ENCODE measurements around the gene PDZD2. TPM values are rescaled to one million over a fixed set of nuclear protein-coding genes. Genes with fewer than 3 reads are reported as not detected.
"Not testable (repeated sequence)": the region's sequence is repeated elsewhere in the genome, so short reads cannot be mapped to it uniquely, and the experiment has no call there.

The PDZD2 gene
- total RNA-seq, 1 donor from 2014 or later = 0.38 TPM

- Mint-ChIP-seq H3K4me3 (no peak overlapping the region), H3K36me3 (ENCODE audit: low read depth) (no peaks in the 10 kb centered on the region), H3K4me1 (no peaks in the 10 kb centered on the region), H3K27me3 (peaks cover 6% of the 10 kb centered on the region), H3K27ac (no peak overlapping the region), H3K9me3 (no peaks in the 10 kb centered on the region)
- ChIA-PET CTCF (no interaction called here), POLR2A (no interaction called here)
- intact Hi-C loops (cut with micrococcal nuclease) = no loop called here
- TF ChIP-seq CTCF (IDR thresholded peaks at IDR 0.05) = no peak
- DNase-seq (no peak), ATAC-seq (ENCODE audit: low read depth) (no peak)
These were observed 326.3 kb downstream of the PDZD2 start for GRCh38 chr5:31965227-31965626.

- no peak for ATAC-seq (ENCODE audit: low read depth)
- Mint-ChIP-seq H3K9me3 (no peaks in the 10 kb centered on the region), H3K4me3 (no peak overlapping the region)
These were observed 328.0 kb downstream of the PDZD2 start for GRCh38 chr5:31966936-31967335.

GRCh38 chr5:31967461-31967860 is 328.5 kb downstream of the PDZD2 start:
- POLR2A ChIA-PET = no interaction called here
- DNase-seq = no peak
- ATAC-seq (ENCODE audit: low read depth) = no peak
- H3K27me3 Mint-ChIP-seq = peaks cover 3% of the 10 kb centered on the region
- H3K9me3 Mint-ChIP-seq = no peaks in the 10 kb centered on the region
- H3K4me1 Mint-ChIP-seq = no peaks in the 10 kb centered on the region
- CTCF ChIA-PET = no interaction called here
- no peak for TF ChIP-seq CTCF (IDR thresholded peaks at IDR 0.05)
- H3K36me3 Mint-ChIP-seq (ENCODE audit: low read depth) = no peaks in the 10 kb centered on the region
- intact Hi-C loops (cut with micrococcal nuclease) = no loop called here
- H3K4me3 Mint-ChIP-seq = no peak overlapping the region
- H3K27ac Mint-ChIP-seq = no peak overlapping the region

More at GRCh38 chr5:31966936-31967335, 328.0 kb downstream of the PDZD2 start:
- peaks cover 3% of the 10 kb centered on the region for H3K27me3 Mint-ChIP-seq
- H3K36me3 Mint-ChIP-seq (ENCODE audit: low read depth) = no peaks in the 10 kb centered on the region
- TF ChIP-seq CTCF (IDR thresholded peaks at IDR 0.05) = no peak
- H3K4me1 Mint-ChIP-seq = no peaks in the 10 kb centered on the region
- CTCF ChIA-PET = no interaction called here
- H3K27ac Mint-ChIP-seq = no peak overlapping the region
- POLR2A ChIA-PET = no interaction called here
- intact Hi-C loops (cut with micrococcal nuclease) = no loop called here
- no peak for DNase-seq

GRCh38 chr5:31972558-31972957 is 333.6 kb downstream of the PDZD2 start:
- Mint-ChIP-seq H3K27ac (no peak overlapping the region), H3K9me3 (no peaks in the 10 kb centered on the region), H3K27me3 (no peaks in the 10 kb centered on the region), H3K4me1 (no peaks in the 10 kb centered on the region), H3K36me3 (ENCODE audit: low read depth) (no peaks in the 10 kb centered on the region), H3K4me3 (no peak overlapping the region)
- ATAC-seq (ENCODE audit: low read depth) (no peak), DNase-seq (no peak)
- ChIA-PET CTCF (no interaction called here), POLR2A (no interaction called here)
- no peak for TF ChIP-seq CTCF (IDR thresholded peaks at IDR 0.05)
- intact Hi-C loops (cut with micrococcal nuclease) = no loop called here

- H3K27ac Mint-ChIP-seq; H3K4me3 Mint-ChIP-seq; H3K27me3 Mint-ChIP-seq; CTCF ChIA-PET; intact Hi-C loops (cut with micrococcal nuclease); H3K36me3 Mint-ChIP-seq (ENCODE audit: low read depth); POLR2A ChIA-PET; DNase-seq; H3K9me3 Mint-ChIP-seq; H3K4me1 Mint-ChIP-seq; ATAC-seq (ENCODE audit: low read depth): not testable (repeated sequence)
These were observed 336.3 kb downstream of the PDZD2 start for GRCh38 chr5:31975189-31975612.

GRCh38 chr5:31976169-31976568 is 337.2 kb downstream of the PDZD2 start:
- no peaks in the 10 kb centered on the region for H3K9me3 Mint-ChIP-seq
- no peak for TF ChIP-seq CTCF (IDR thresholded peaks at IDR 0.05)
- ChIA-PET POLR2A (no interaction called here), CTCF (no interaction called here)
- no peak overlapping the region for H3K4me3 Mint-ChIP-seq
- DNase-seq (no peak), ATAC-seq (ENCODE audit: low read depth) (no peak)
- no peaks in the 10 kb centered on the region for H3K36me3 Mint-ChIP-seq (ENCODE audit: low read depth)
- no peak overlapping the region for H3K27ac Mint-ChIP-seq
- intact Hi-C loops (cut with micrococcal nuclease) = no loop called here
- no peaks in the 10 kb centered on the region for H3K4me1 Mint-ChIP-seq
- no peaks in the 10 kb centered on the region for H3K27me3 Mint-ChIP-seq

Data from activated B cell treated with CpG ODN at 0.5 μM for 24 hours (primary cell).